ENCODE results near the gene RNF38.
"Not testable (repeated sequence)": the region's sequence is repeated elsewhere in the genome, so short reads cannot be mapped to it uniquely, and the experiment has no call there.

The RNF38 gene

DNA sequence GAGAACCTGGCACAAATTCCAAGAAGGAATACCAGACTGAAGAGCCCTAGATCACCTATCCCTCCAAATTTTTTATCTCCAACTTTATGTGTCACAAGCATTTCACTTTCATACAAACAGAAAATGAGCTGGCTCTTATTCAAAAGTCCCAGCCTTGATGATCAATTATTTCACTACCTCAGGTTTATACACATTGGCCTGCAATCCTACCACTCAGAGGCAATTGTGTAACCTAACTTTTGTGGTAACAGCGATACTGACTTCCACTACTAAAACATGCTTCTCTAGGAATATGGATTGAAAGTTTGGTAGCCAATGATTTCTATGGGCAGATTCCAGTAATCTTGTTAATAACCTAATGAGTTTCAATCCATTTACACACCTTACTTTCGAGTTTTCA is 10.5 kb downstream of the RNF38 start:
- Histone ChIP-seq H3K4me1 (ENCODE audit: control insufficient read depth, insufficient read depth, low read length) (0 out of 2 replicates have a peak, but pooled peaks cover under 1% of the 10 kb centered on the region), H3K27ac (ENCODE audit: extremely low read depth, low read depth, low read length) (no peak overlapping the region), H3K4me3 (ENCODE audit: low read depth, low read length) (no peak overlapping the region), H3K36me3 (ENCODE audit: control insufficient read depth in 2 of 2, insufficient read depth in 1 of 2, low read length in 2 of 2) (peaks cover 0 to 9% of the 10 kb centered on the region in 2 experiments; a peak in 1 of 3 replicates), H3K9me3 (ENCODE audit: control insufficient read depth, insufficient read depth, low read depth, low read length) (no peaks in the 10 kb centered on the region)
- POLR2A ChIA-PET = interaction anchor here (0.7 kb wide), 1 partner anchor 20 kb away, joined by 3 read pairs; no protein-coding TSS in a partner anchor
- no peak for TF ChIP-seq ZIC2 (tag by site-specific recombination; IDR thresholded peaks at IDR 0.05)
- no peak for TF ChIP-seq ZNF558 (tag by site-specific recombination; IDR thresholded peaks at IDR 0.05)
- TF ChIP-seq ZSCAN30 (tag by site-specific recombination; IDR thresholded peaks at IDR 0.05) = no peak
- TF ChIP-seq ZNF24 (tag by site-specific recombination; IDR thresholded peaks at IDR 0.05) = no peak
- TF ChIP-seq ZNF837 (tag by site-specific recombination; IDR thresholded peaks at IDR 0.05) = no peak
- TF ChIP-seq ZNF677 (tag by site-specific recombination; IDR thresholded peaks at IDR 0.05) = no peak
- TF ChIP-seq, protein P1, sequence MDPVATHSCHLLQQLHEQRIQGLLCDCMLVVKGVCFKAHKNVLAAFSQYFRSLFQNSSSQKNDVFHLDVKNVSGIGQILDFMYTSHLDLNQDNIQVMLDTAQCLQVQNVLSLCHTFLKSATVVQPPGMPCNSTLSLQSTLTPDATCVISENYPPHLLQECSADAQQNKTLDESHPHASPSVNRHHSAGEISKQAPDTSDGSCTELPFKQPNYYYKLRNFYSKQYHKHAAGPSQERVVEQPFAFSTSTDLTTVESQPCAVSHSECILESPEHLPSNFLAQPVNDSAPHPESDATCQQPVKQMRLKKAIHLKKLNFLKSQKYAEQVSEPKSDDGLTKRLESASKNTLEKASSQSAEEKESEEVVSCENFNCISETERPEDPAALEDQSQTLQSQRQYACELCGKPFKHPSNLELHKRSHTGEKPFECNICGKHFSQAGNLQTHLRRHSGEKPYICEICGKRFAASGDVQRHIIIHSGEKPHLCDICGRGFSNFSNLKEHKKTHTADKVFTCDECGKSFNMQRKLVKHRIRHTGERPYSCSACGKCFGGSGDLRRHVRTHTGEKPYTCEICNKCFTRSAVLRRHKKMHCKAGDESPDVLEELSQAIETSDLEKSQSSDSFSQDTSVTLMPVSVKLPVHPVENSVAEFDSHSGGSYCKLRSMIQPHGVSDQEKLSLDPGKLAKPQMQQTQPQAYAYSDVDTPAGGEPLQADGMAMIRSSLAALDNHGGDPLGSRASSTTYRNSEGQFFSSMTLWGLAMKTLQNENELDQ (tag by site-specific recombination; IDR thresholded peaks at IDR 0.05; ENCODE audit: low read depth) = no peak
- no peak for TF ChIP-seq KLF10 (tag by site-specific recombination; IDR thresholded peaks at IDR 0.05)
- TF ChIP-seq, protein P2, sequence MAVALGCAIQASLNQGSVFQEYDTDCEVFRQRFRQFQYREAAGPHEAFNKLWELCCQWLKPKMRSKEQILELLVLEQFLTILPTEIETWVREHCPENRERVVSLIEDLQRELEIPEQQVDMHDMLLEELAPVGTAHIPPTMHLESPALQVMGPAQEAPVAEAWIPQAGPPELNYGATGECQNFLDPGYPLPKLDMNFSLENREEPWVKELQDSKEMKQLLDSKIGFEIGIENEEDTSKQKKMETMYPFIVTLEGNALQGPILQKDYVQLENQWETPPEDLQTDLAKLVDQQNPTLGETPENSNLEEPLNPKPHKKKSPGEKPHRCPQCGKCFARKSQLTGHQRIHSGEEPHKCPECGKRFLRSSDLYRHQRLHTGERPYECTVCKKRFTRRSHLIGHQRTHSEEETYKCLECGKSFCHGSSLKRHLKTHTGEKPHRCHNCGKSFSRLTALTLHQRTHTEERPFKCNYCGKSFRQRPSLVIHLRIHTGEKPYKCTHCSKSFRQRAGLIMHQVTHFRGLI (tag by site-specific recombination; IDR thresholded peaks at IDR 0.05) = no peak
- no peak for TF ChIP-seq ZNF10 (tag by site-specific recombination; IDR thresholded peaks at IDR 0.05)
- TF ChIP-seq, protein P3, sequence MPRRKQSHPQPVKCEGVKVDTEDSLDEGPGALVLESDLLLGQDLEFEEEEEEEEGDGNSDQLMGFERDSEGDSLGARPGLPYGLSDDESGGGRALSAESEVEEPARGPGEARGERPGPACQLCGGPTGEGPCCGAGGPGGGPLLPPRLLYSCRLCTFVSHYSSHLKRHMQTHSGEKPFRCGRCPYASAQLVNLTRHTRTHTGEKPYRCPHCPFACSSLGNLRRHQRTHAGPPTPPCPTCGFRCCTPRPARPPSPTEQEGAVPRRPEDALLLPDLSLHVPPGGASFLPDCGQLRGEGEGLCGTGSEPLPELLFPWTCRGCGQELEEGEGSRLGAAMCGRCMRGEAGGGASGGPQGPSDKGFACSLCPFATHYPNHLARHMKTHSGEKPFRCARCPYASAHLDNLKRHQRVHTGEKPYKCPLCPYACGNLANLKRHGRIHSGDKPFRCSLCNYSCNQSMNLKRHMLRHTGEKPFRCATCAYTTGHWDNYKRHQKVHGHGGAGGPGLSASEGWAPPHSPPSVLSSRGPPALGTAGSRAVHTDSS (tag by site-specific recombination; IDR thresholded peaks at IDR 0.05) = no peak
- no peak for TF ChIP-seq BCL11A (tag by site-specific recombination; IDR thresholded peaks at IDR 0.05; ENCODE audit: low read depth)
- no peak for TF ChIP-seq ZNF394 (tag by site-specific recombination; IDR thresholded peaks at IDR 0.05; ENCODE audit: borderline replicate concordance)
- TF ChIP-seq ZNF223 (tag by site-specific recombination; IDR thresholded peaks at IDR 0.05) = no peak
- TF ChIP-seq ZNF791 (tag by site-specific recombination; IDR thresholded peaks at IDR 0.05) = no peak
- TF ChIP-seq, protein P4, sequence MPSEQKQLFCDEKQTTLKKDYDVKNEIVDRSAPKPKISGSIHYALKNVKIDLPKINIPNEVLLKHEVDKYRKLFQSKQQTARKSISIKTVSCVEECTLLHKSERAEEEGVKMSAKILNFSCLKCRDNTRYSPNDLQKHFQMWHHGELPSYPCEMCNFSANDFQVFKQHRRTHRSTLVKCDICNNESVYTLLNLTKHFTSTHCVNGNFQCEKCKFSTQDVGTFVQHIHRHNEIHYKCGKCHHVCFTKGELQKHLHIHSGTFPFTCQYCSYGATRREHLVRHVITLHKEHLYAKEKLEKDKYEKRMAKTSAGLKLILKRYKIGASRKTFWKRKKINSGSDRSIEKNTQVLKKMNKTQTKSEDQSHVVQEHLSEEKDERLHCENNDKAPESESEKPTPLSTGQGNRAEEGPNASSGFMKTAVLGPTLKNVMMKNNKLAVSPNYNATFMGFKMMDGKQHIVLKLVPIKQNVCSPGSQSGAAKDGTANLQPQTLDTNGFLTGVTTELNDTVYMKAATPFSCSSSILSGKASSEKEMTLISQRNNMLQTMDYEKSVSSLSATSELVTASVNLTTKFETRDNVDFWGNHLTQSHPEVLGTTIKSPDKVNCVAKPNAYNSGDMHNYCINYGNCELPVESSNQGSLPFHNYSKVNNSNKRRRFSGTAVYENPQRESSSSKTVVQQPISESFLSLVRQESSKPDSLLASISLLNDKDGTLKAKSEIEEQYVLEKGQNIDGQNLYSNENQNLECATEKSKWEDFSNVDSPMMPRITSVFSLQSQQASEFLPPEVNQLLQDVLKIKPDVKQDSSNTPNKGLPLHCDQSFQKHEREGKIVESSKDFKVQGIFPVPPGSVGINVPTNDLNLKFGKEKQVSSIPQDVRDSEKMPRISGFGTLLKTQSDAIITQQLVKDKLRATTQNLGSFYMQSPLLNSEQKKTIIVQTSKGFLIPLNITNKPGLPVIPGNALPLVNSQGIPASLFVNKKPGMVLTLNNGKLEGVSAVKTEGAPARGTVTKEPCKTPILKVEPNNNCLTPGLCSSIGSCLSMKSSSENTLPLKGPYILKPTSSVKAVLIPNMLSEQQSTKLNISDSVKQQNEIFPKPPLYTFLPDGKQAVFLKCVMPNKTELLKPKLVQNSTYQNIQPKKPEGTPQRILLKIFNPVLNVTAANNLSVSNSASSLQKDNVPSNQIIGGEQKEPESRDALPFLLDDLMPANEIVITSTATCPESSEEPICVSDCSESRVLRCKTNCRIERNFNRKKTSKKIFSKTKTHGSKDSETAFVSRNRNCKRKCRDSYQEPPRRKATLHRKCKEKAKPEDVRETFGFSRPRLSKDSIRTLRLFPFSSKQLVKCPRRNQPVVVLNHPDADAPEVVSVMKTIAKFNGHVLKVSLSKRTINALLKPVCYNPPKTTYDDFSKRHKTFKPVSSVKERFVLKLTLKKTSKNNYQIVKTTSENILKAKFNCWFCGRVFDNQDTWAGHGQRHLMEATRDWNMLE (tag by site-specific recombination; conservative IDR thresholded peaks at IDR 0.05; ENCODE audit: low read depth) = no peak
- CTCF ChIA-PET = interaction anchor here (1.2 to 2.5 kb wide), 2 partner anchors 19 to 38 kb away, joined by 4 to 11 read pairs; no protein-coding TSS in a partner anchor

DNA sequence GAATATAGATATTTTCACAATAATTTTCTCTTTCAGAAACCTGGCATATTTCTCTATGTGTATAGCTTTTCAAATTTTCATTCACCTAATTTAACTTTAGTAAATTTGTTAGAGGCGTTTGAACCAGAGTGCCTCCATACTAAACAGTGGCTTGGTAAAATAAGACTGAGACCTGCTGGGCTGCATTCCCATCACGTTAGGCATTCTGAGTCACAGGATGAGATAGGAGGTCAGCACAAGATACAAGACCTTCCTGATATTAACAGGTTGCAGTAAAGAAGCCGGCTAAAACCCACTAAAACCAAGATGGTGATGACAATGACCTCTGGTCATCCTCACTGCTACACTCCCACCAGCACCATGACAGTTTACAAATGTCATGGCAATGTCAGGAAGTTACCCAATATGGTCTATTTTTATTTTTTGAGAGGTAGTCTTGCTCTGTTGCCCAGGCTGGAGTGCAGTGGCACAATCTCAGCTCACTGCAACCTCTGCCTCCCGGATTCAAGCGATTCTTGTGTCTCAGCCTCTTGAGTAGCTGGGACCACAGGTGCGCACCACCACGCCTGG is 13.6 kb downstream of the RNF38 start:
- H3K36me3 ChIP-seq (ENCODE audit: control insufficient read depth in 2 of 2, insufficient read depth in 1 of 2, low read length in 2 of 2); POLR2A ChIA-PET; H3K27ac ChIP-seq (ENCODE audit: extremely low read depth, low read depth, low read length); H3K9me3 ChIP-seq (ENCODE audit: control insufficient read depth, insufficient read depth, low read depth, low read length); H3K4me3 ChIP-seq (ENCODE audit: low read depth, low read length); H3K4me1 ChIP-seq (ENCODE audit: control insufficient read depth, insufficient read depth, low read length): not testable (repeated sequence)
- CTCF ChIA-PET = interaction anchor here (0.6 kb wide), 1 partner anchor 230 kb away, joined by 3 read pairs; no protein-coding TSS in a partner anchor

Data from HEK293 (cell line).